Retinal pigment epithelial cell (primary cell): Measurements from ENCODE around the gene ZNF385A.
A peak's percentile ranks its signal among the peaks of the same experiment; 100 is the strongest.
"Not testable (repeated sequence)": the region's sequence is repeated elsewhere in the genome, so short reads cannot be mapped to it uniquely, and the experiment has no call there.

Source experiments
- DNase-seq: peaks from one replicate; pipeline ENCODE4 v3.0.0-alpha.2; 2010; ENCODE audit warnings: low read depth
- H3K4me3 ChIP-seq: 2 replicates; pipeline ENCODE4 v1.5.1; 2011; ENCODE audit warnings: mild to moderate bottlenecking, low read length, control low read depth, moderate library complexity
- CTCF ChIP-seq: conservative IDR thresholded peaks from 2 replicates; pipeline ENCODE4 v1.5.1; 2011; ENCODE audit warnings: low read depth, low read length, control low read depth, inconsistent platforms

Gene ZNF385A

GRCh38 chr12:54358191-54358944 lies 26.2 kb downstream of the ZNF385A start:
- TF ChIP-seq CTCF, result no peak
- DNase-seq, result no peak
- peak overlapping the region; percentile 73 for H3K4me3 ChIP-seq

- H3K4me3 ChIP-seq, result peak overlapping the region; percentile 73
- DNase-seq, result no peak
- TF ChIP-seq CTCF, result no peak
Observed at GRCh38 chr12:54357506-54358190, 26.9 kb downstream of the ZNF385A start.

GRCh38 chr12:54356951-54357356 lies 27.6 kb downstream of the ZNF385A start:
- no peak overlapping the region for H3K4me3 ChIP-seq
- DNase-seq, result no peak
- TF ChIP-seq CTCF, result no peak

- DNase-seq, result no peak
- TF ChIP-seq CTCF, result no peak
- H3K4me3 ChIP-seq, result no peak overlapping the region
Observed at GRCh38 chr12:54356228-54356627, 28.3 kb downstream of the ZNF385A start.

GRCh38 chr12:54355104-54355815 lies 29.3 kb downstream of the ZNF385A start:
- H3K4me3 ChIP-seq, result no peak overlapping the region
- TF ChIP-seq CTCF, result peak; percentile 25
- DNase-seq, result no peak

GRCh38 chr12:54354271-54354670 lies 30.3 kb downstream of the ZNF385A start:
- not testable (repeated sequence) for H3K4me3 ChIP-seq, DNase-seq
